Thyroid gland (tissue), 4 donors: ENCODE measurements around the gene TK1.

ENCODE experiments used
- CTCF ChIP-seq, 6 experiments: fragments of 200-600 bp in 3 of 6; fragments of 450-650 bp in 3 of 6; sonication (generic) in 3 of 6; IDR thresholded peaks; one replicate each; pipeline ENCODE4 v1.5.1; 2016 to 2019; ENCODE audit warnings: antibody characterized with exemption in 6 of 6, mild to moderate bottlenecking in 2 of 6, inconsistent platforms in 1 of 6, moderate library complexity in 1 of 6
- POLR2A ChIP-seq, 2 donors: fragments of 450-650 bp; IDR thresholded peaks; one replicate each; pipeline ENCODE4 v1.6.1; 2017; ENCODE audit warnings: antibody characterized with exemption in 2 of 2, mild to moderate bottlenecking in 2 of 2, moderate library complexity in 1 of 2

GRCh38 chr17:78223061-78223460 is 36.2 kb upstream of the TK1 start:
- no peak for TF ChIP-seq CTCF (IDR thresholded peaks at IDR 0.05)
- TF ChIP-seq POLR2A (IDR thresholded peaks at IDR 0.05), result no peak
